Esophagus muscularis mucosa (tissue), 4 donors: ENCODE results near the gene EHD3.

Experiments
- EP300 ChIP-seq: sonication (generic); formaldehyde crosslinking; IDR thresholded peaks from one replicate; pipeline ENCODE4 v1.6.1; 2017; ENCODE audit warnings: antibody characterized with exemption
- POLR2A ChIP-seq: fragments of 450-650 bp; IDR thresholded peaks from one replicate; pipeline ENCODE4 v1.6.1; 2017; ENCODE audit warnings: antibody characterized with exemption, moderate library complexity, mild to moderate bottlenecking, low read depth
- TF ChIP-seq, protein P1 (sequence below), 3 experiments: fragments of 200-600 bp in 2 of 3; fragments of 450-650 bp in 1 of 3; sonication (generic) in 2 of 3; IDR thresholded peaks; one replicate each; pipeline ENCODE4 v1.5.1; 2017 to 2019; ENCODE audit warnings: antibody characterized with exemption in 3 of 3, mild to moderate bottlenecking in 2 of 3, moderate library complexity in 1 of 3

DNA sequence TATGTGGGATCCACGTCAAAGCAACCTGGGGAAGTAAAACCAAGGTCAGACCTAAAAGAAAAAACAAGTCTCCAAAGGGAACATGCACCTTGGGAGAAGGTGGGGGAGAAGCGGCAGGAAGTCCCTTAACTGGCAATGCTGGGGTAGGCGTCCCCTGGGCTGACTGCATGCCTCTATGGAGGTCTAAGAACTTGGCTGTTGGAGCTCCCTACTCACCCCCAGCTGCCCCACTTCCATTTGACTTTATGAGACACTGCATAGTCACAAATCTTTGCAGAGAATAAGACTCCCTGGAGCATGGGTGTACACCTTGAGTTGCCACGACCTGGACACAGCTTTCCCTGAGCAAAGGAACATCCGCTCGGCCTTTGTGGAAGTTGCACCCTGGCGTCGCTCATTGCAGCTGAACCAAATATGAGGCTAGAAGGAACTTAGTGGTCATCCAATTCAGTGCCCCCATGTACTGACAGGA, 19.5 kb upstream of the EHD3 start:
- TF ChIP-seq, protein P1, sequence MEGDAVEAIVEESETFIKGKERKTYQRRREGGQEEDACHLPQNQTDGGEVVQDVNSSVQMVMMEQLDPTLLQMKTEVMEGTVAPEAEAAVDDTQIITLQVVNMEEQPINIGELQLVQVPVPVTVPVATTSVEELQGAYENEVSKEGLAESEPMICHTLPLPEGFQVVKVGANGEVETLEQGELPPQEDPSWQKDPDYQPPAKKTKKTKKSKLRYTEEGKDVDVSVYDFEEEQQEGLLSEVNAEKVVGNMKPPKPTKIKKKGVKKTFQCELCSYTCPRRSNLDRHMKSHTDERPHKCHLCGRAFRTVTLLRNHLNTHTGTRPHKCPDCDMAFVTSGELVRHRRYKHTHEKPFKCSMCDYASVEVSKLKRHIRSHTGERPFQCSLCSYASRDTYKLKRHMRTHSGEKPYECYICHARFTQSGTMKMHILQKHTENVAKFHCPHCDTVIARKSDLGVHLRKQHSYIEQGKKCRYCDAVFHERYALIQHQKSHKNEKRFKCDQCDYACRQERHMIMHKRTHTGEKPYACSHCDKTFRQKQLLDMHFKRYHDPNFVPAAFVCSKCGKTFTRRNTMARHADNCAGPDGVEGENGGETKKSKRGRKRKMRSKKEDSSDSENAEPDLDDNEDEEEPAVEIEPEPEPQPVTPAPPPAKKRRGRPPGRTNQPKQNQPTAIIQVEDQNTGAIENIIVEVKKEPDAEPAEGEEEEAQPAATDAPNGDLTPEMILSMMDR (IDR thresholded peaks at IDR 0.05) = no peak
- TF ChIP-seq POLR2A = no peak
- no peak for TF ChIP-seq EP300
